Body of pancreas (tissue), 4 donors: ENCODE measurements around the gene GRM8.

Experiments
- POLR2A ChIP-seq, 3 donors: fragments of 450-650 bp; IDR thresholded peaks; one replicate each; pipeline ENCODE4 v1.6.1; 2016; ENCODE audit warnings: antibody characterized with exemption in 3 of 3, mild to moderate bottlenecking in 2 of 3
- TF ChIP-seq, protein P1 (sequence below), 7 experiments: fragments of 450-650 bp in 4 of 7; fragments of 200-600 bp in 3 of 7; sonication (generic) in 3 of 7; IDR thresholded peaks; one replicate each; pipeline ENCODE4 v1.5.1; 2016 to 2019; ENCODE audit warnings: antibody characterized with exemption in 7 of 7

DNA sequence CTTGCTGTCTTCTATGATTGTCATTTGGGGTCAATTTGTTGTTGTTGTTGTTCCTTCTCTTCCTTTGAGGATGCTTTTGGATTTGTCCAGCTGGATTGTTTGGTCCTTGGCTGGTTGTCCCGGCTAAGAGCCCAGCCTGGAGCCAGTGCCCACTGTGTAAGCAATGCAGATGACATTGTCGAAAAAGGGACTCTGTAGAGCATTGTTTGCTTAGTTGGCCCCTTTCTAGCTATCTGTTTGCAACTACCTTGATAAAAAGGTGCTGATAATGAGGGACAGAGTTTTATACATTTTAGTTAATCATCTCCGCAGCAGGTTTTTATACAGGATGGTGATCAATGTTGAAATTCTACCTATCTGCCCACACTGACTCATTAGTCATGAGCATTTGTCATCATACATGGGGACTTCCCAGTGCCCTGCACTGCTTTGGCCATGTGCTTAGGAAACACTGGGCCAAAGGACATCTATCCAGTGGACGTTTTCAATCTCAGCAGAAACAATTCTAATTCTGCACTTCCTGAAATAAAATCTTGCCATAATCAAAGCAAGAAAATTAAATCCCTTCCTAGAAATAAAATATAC, 311.9 kb downstream of the GRM8 start:
- TF ChIP-seq POLR2A (IDR thresholded peaks at IDR 0.05), result no peak
- TF ChIP-seq, protein P1, sequence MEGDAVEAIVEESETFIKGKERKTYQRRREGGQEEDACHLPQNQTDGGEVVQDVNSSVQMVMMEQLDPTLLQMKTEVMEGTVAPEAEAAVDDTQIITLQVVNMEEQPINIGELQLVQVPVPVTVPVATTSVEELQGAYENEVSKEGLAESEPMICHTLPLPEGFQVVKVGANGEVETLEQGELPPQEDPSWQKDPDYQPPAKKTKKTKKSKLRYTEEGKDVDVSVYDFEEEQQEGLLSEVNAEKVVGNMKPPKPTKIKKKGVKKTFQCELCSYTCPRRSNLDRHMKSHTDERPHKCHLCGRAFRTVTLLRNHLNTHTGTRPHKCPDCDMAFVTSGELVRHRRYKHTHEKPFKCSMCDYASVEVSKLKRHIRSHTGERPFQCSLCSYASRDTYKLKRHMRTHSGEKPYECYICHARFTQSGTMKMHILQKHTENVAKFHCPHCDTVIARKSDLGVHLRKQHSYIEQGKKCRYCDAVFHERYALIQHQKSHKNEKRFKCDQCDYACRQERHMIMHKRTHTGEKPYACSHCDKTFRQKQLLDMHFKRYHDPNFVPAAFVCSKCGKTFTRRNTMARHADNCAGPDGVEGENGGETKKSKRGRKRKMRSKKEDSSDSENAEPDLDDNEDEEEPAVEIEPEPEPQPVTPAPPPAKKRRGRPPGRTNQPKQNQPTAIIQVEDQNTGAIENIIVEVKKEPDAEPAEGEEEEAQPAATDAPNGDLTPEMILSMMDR (IDR thresholded peaks at IDR 0.05), result no peak
